ENCODE results near the gene THYN1.
A peak's percentile ranks its signal among the peaks of the same experiment; 100 is the strongest.

DNA sequence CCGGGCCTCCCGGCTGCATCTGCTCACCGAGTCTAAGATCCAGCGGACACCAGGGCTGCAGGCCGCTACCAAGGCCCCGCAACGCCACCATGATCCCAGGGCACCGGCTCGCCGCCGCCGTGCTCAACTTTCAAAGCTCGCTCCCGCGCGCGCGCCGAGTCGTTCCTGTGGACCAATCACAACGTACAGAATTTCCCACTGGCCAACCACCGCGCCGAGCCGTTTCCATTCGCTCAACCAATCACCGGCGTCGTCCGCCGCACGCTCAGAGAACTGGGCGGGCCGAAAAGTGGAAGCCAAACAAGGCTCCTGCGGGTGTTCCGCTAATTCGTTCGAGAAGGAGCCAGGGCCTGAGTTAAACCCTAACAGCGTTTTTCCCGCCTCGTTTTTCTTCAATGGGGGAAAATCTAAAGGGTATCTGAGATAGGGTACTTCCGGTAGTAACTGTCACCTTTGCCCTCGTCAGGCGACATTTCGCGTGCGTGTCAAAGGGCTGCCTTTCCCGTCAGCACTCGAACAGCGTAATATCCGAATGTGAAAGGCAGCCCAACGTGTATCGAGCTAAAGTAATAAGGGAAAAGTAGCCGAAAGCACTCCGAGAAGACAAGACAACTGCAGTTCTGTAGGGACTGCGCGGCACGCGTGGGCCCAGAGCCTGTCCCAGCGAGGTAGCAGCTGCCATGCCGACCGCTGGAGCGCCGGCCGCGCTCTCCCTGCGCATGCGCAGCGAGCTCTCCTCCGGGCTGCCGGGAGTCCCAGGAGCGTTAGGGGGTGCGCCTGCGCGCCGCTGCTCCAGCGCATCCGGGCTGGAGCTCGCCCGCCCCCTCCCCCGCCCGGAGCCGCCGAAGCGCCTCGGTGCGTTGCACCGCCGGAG, 29.1 kb downstream of the THYN1 start, which contains the start of the genes NCAPD3 and VPS26B:
- TF ChIP-seq POLR2A (IDR thresholded peaks at IDR 0.05) = peak; percentile 91 to 97
- TF ChIP-seq, protein P1, sequence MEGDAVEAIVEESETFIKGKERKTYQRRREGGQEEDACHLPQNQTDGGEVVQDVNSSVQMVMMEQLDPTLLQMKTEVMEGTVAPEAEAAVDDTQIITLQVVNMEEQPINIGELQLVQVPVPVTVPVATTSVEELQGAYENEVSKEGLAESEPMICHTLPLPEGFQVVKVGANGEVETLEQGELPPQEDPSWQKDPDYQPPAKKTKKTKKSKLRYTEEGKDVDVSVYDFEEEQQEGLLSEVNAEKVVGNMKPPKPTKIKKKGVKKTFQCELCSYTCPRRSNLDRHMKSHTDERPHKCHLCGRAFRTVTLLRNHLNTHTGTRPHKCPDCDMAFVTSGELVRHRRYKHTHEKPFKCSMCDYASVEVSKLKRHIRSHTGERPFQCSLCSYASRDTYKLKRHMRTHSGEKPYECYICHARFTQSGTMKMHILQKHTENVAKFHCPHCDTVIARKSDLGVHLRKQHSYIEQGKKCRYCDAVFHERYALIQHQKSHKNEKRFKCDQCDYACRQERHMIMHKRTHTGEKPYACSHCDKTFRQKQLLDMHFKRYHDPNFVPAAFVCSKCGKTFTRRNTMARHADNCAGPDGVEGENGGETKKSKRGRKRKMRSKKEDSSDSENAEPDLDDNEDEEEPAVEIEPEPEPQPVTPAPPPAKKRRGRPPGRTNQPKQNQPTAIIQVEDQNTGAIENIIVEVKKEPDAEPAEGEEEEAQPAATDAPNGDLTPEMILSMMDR (IDR thresholded peaks at IDR 0.05) = no peak

Data from suprapubic skin (tissue), 3 donors.